NCI-H2107 treated with DMSO at 0.1 percent for 48 hours (cell line): Measurements from ENCODE around the gene MBIP.

ENCODE experiments used
- DNase-seq: peaks from one replicate; lab custom pipeline; 2025; ENCODE audit not compliant: unreplicated experiment; lab: John Stamatoyannopoulos, UW

MBIP gene

GRCh38 chr14:36313898-36314297, 6.5 kb downstream of the MBIP start:
- DNase-seq, result no peak

- DNase-seq, result no peak
Measured at GRCh38 chr14:36313206-36313605, 7.2 kb downstream of the MBIP start.

GRCh38 chr14:36306836-36307235, 13.6 kb downstream of the MBIP start:
- DNase-seq, result no peak

- no peak for DNase-seq
Measured at GRCh38 chr14:36304895-36305294, 15.5 kb downstream of the MBIP start.

GRCh38 chr14:36303960-36304359, 16.5 kb downstream of the MBIP start:
- no peak for DNase-seq

- DNase-seq, result no peak
Measured at GRCh38 chr14:36302823-36303222, 17.6 kb downstream of the MBIP start.

- DNase-seq, result no peak
Measured at GRCh38 chr14:36301159-36301558, 19.3 kb downstream of the MBIP start.

- no peak for DNase-seq
Measured at GRCh38 chr14:36300337-36300736, 20.1 kb downstream of the MBIP start.

- DNase-seq, result no peak
Measured at GRCh38 chr14:36295642-36296627, 24.5 kb downstream of the MBIP start.

GRCh38 chr14:36294543-36294942, 25.9 kb downstream of the MBIP start:
- DNase-seq, result no peak

GRCh38 chr14:36293824-36294223, 26.6 kb downstream of the MBIP start:
- DNase-seq, result no peak

GRCh38 chr14:36289954-36290353, 30.5 kb downstream of the MBIP start:
- no peak for DNase-seq

- no peak for DNase-seq
Measured at GRCh38 chr14:36288496-36288895, 31.9 kb downstream of the MBIP start.

GRCh38 chr14:36284971-36285595, 35.4 kb downstream of the MBIP start:
- DNase-seq, result no peak

- DNase-seq, result no peak
Measured at GRCh38 chr14:36281309-36281708, 39.1 kb downstream of the MBIP start.

- no peak for DNase-seq
Measured at GRCh38 chr14:36279306-36280190, 40.9 kb downstream of the MBIP start.

GRCh38 chr14:36275741-36276140, 44.7 kb downstream of the MBIP start:
- no peak for DNase-seq

- no peak for DNase-seq
Measured at GRCh38 chr14:36271939-36272907, 48.2 kb downstream of the MBIP start.

GRCh38 chr14:36271222-36271621, 49.2 kb downstream of the MBIP start:
- DNase-seq, result no peak

GRCh38 chr14:36270191-36270590, 50.2 kb downstream of the MBIP start:
- no peak for DNase-seq
